HEK293 (cell line): ENCODE results near the gene ZP4.

Experiments used
- GFI1B ChIP-seq: fragments of 450-650 bp; formaldehyde crosslinking; IDR thresholded peaks from 2 replicates; pipeline ENCODE4 v1.5.1; 2016; ENCODE audit warnings: missing biosample characterization, missing genetic modification characterization
- GLIS1 ChIP-seq: fragments of 450-650 bp; formaldehyde crosslinking; IDR thresholded peaks from 2 replicates; pipeline ENCODE4 v1.5.1; 2016; ENCODE audit warnings: missing biosample characterization, missing genetic modification characterization
- KLF1 ChIP-seq: fragments of 450-650 bp; formaldehyde crosslinking; IDR thresholded peaks from 2 replicates; pipeline ENCODE4 v1.5.1; 2016; ENCODE audit warnings: missing biosample characterization, missing genetic modification characterization
- KLF10 ChIP-seq: fragments of 450-650 bp; IDR thresholded peaks from 2 replicates; pipeline ENCODE4 v1.5.1; 2018; ENCODE audit warnings: missing biosample characterization, mild to moderate bottlenecking, missing genetic modification characterization
- KLF9 ChIP-seq: fragments of 450-650 bp; formaldehyde crosslinking; IDR thresholded peaks from 2 replicates; pipeline ENCODE4 v1.5.1; 2016; ENCODE audit warnings: missing biosample characterization, missing genetic modification characterization, low read depth
- OSR2 ChIP-seq: fragments of 450-650 bp; formaldehyde crosslinking; IDR thresholded peaks from 2 replicates; pipeline ENCODE4 v1.5.1; 2016; ENCODE audit warnings: missing biosample characterization, missing genetic modification characterization
- RBAK ChIP-seq: fragments of 450-650 bp; formaldehyde crosslinking; IDR thresholded peaks from 2 replicates; pipeline ENCODE4 v1.5.1; 2016; ENCODE audit warnings: missing biosample characterization, missing genetic modification characterization
- REPIN1 ChIP-seq: fragments of 450-650 bp; formaldehyde crosslinking; IDR thresholded peaks from 2 replicates; pipeline ENCODE4 v1.5.1; 2017; ENCODE audit warnings: missing biosample characterization, missing genetic modification characterization, low read depth
- SALL2 ChIP-seq: fragments of 450-650 bp; formaldehyde crosslinking; IDR thresholded peaks from 2 replicates; pipeline ENCODE4 v1.5.0; 2017; ENCODE audit warnings: missing biosample characterization, mild to moderate bottlenecking, missing genetic modification characterization, borderline replicate concordance
- TCF7L2 ChIP-seq: IDR thresholded peaks from 2 replicates; pipeline ENCODE4 v1.6.1; 2011; ENCODE audit warnings: low read depth, mild to moderate bottlenecking, inconsistent platforms, low read length, moderate library complexity, borderline replicate concordance
- ZBTB1 ChIP-seq: fragments of 450-650 bp; formaldehyde crosslinking; IDR thresholded peaks from 2 replicates; pipeline ENCODE4 v1.5.1; 2016; ENCODE audit warnings: missing biosample characterization, missing genetic modification characterization
- ZBTB7A ChIP-seq: fragments of 450-650 bp; formaldehyde crosslinking; IDR thresholded peaks from 2 replicates; pipeline ENCODE4 v1.5.1; 2016; ENCODE audit warnings: low read depth, missing biosample characterization, missing genetic modification characterization
- ZFP3 ChIP-seq: fragments of 450-650 bp; formaldehyde crosslinking; IDR thresholded peaks from 2 replicates; pipeline ENCODE4 v1.5.1; 2016; ENCODE audit warnings: low read depth, missing biosample characterization, missing genetic modification characterization
- ZNF239 ChIP-seq: fragments of 450-650 bp; formaldehyde crosslinking; IDR thresholded peaks from 2 replicates; pipeline ENCODE4 v1.5.1; 2016; ENCODE audit warnings: missing biosample characterization, missing genetic modification characterization
- ZNF302 ChIP-seq: fragments of 450-650 bp; formaldehyde crosslinking; IDR thresholded peaks from 2 replicates; pipeline ENCODE4 v1.5.1; 2016; ENCODE audit warnings: missing biosample characterization, missing genetic modification characterization, low read depth
- ZNF324 ChIP-seq: fragments of 450-650 bp; formaldehyde crosslinking; IDR thresholded peaks from 2 replicates; pipeline ENCODE4 v1.5.1; 2016; ENCODE audit warnings: missing biosample characterization, missing genetic modification characterization
- ZNF341 ChIP-seq: fragments of 450-650 bp; formaldehyde crosslinking; IDR thresholded peaks from 2 replicates; pipeline ENCODE4; 2016; ENCODE audit warnings: low read depth, missing biosample characterization, missing genetic modification characterization
- ZNF366 ChIP-seq: fragments of 450-650 bp; formaldehyde crosslinking; conservative IDR thresholded peaks from 2 replicates; pipeline ENCODE4 v1.5.1; 2016; ENCODE audit warnings: missing biosample characterization, missing genetic modification characterization
- ZNF555 ChIP-seq: fragments of 450-650 bp; formaldehyde crosslinking; conservative IDR thresholded peaks from 2 replicates; pipeline ENCODE4 v1.5.1; 2017; ENCODE audit warnings: missing biosample characterization, mild to moderate bottlenecking, missing genetic modification characterization, inconsistent platforms
- ZNF558 ChIP-seq: fragments of 450-650 bp; formaldehyde crosslinking; IDR thresholded peaks from 2 replicates; pipeline ENCODE4 v1.5.1; 2016; ENCODE audit warnings: missing biosample characterization, missing genetic modification characterization
- ZNF560 ChIP-seq: fragments of 450-650 bp; formaldehyde crosslinking; IDR thresholded peaks from 2 replicates; pipeline ENCODE4 v1.5.1; 2017; ENCODE audit warnings: missing biosample characterization, missing genetic modification characterization, borderline replicate concordance
- ZNF623 ChIP-seq: fragments of 450-650 bp; formaldehyde crosslinking; IDR thresholded peaks from 2 replicates; pipeline ENCODE4 v1.5.1; 2016; ENCODE audit warnings: missing biosample characterization, missing genetic modification characterization
- ZNF654 ChIP-seq: fragments of 450-650 bp; formaldehyde crosslinking; IDR thresholded peaks from 2 replicates; pipeline ENCODE4 v1.5.1; 2016; ENCODE audit warnings: low read depth, missing biosample characterization, missing genetic modification characterization
- ZNF660 ChIP-seq: fragments of 450-650 bp; IDR thresholded peaks from 2 replicates; pipeline ENCODE4 v1.5.1; 2018; ENCODE audit warnings: missing biosample characterization, mild to moderate bottlenecking, missing genetic modification characterization
- ZNF776 ChIP-seq: fragments of 450-650 bp; formaldehyde crosslinking; IDR thresholded peaks from 2 replicates; pipeline ENCODE4 v1.5.0; 2017; ENCODE audit warnings: missing biosample characterization, missing genetic modification characterization, borderline replicate concordance
- ZNF843 ChIP-seq: fragments of 450-650 bp; formaldehyde crosslinking; IDR thresholded peaks from 2 replicates; pipeline ENCODE4 v1.5.1; 2016; ENCODE audit warnings: missing biosample characterization, missing genetic modification characterization
- ZSCAN16 ChIP-seq: fragments of 450-650 bp; formaldehyde crosslinking; IDR thresholded peaks from 2 replicates; pipeline ENCODE4 v1.5.1; 2016; ENCODE audit warnings: missing biosample characterization, missing genetic modification characterization
- ZSCAN23 ChIP-seq: fragments of 450-650 bp; formaldehyde crosslinking; IDR thresholded peaks from 2 replicates; pipeline ENCODE4 v1.5.1; 2016; ENCODE audit warnings: missing biosample characterization, missing genetic modification characterization
- TF ChIP-seq, protein P1 (sequence below): fragments of 450-650 bp; formaldehyde crosslinking; IDR thresholded peaks from 2 replicates; pipeline ENCODE4 v1.5.1; 2016; ENCODE audit warnings: missing biosample characterization, missing genetic modification characterization
- TF ChIP-seq, protein P2 (sequence below): fragments of 450-650 bp; formaldehyde crosslinking; IDR thresholded peaks from 2 replicates; pipeline ENCODE4 v1.5.1; 2017; ENCODE audit warnings: missing biosample characterization, missing genetic modification characterization
- TF ChIP-seq, protein P3 (sequence below): fragments of 450-650 bp; formaldehyde crosslinking; IDR thresholded peaks from 2 replicates; pipeline ENCODE4 v1.5.1; 2016; ENCODE audit warnings: missing biosample characterization, missing genetic modification characterization
- TF ChIP-seq, protein P4 (sequence below): fragments of 450-650 bp; formaldehyde crosslinking; IDR thresholded peaks from 2 replicates; pipeline ENCODE4 v1.5.1; 2017; ENCODE audit warnings: missing biosample characterization, missing genetic modification characterization

ZP4 gene

DNA sequence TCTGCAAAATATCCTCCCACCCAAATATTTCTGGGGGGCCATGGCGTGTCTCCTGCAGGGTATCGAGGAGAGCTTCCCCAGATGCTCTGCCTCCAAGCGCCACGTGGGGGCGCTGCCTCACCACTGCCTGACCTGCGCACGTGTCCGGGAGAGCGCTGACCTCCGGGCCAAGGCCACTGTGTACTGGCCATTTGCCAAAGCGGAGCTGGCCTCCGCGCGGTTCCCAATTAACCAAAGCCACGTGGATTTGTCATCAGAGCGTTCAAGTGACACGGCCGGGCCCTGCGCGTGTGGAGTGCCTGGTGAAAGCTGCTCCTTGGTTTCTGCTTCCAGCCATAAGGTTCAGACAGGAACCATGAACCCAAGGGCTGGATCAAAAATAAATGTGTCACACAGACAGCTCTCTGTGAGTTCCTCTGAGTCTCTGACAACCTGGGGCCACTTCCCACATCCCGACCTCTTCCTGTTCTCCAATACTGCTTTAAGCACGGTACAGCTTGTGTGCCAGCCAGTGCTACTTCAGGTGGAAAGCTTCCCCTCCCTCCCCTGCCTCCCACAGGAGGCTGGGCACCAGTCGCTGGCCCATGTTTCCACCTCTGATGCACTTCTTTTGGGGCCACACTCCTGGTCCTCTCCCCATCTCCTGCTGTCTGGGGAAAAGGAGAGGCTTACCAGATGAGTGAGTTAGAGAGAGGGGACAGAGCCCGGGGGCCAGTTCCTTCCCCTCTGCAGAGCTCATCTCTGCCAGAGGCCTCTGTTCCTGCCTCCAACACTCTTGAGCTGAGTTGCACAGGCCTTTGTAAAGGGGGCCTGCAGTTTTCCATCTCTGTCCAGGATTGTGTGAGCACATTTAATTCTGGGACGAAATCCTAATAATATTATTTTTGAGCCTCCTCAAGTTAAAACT lies 26.1 kb downstream of the ZP4 start (continued):
- no peak for TF ChIP-seq ZNF366
- no peak for TF ChIP-seq ZNF623
- TF ChIP-seq KLF10 (tag by site-specific recombination): no peak
- no peak for TF ChIP-seq ZNF341 (tag by site-specific recombination)
- TF ChIP-seq ZBTB7A (tag by site-specific recombination): no peak
- TF ChIP-seq, protein P1, sequence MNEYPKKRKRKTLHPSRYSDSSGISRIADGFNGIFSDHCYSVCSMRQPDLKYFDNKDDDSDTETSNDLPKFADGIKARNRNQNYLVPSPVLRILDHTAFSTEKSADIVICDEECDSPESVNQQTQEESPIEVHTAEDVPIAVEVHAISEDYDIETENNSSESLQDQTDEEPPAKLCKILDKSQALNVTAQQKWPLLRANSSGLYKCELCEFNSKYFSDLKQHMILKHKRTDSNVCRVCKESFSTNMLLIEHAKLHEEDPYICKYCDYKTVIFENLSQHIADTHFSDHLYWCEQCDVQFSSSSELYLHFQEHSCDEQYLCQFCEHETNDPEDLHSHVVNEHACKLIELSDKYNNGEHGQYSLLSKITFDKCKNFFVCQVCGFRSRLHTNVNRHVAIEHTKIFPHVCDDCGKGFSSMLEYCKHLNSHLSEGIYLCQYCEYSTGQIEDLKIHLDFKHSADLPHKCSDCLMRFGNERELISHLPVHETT (tag by site-specific recombination): no peak
- no peak for TF ChIP-seq SALL2 (tag by site-specific recombination)
- peak; percentile 52 for TF ChIP-seq ZNF843 (tag by site-specific recombination)
- no peak for TF ChIP-seq REPIN1
- TF ChIP-seq KLF9 (tag by site-specific recombination): no peak
- no peak for TF ChIP-seq RBAK
- TF ChIP-seq ZBTB1 (tag by site-specific recombination): no peak
- TF ChIP-seq ZNF558 (tag by site-specific recombination): no peak
- TF ChIP-seq ZNF302 (tag by site-specific recombination): no peak
- no peak for TF ChIP-seq OSR2 (tag by site-specific recombination)
- TF ChIP-seq GLIS1 (tag by site-specific recombination): peak; percentile 77
- no peak for TF ChIP-seq ZNF555
- no peak for TF ChIP-seq ZSCAN16 (tag by site-specific recombination)
- TF ChIP-seq, protein P2, sequence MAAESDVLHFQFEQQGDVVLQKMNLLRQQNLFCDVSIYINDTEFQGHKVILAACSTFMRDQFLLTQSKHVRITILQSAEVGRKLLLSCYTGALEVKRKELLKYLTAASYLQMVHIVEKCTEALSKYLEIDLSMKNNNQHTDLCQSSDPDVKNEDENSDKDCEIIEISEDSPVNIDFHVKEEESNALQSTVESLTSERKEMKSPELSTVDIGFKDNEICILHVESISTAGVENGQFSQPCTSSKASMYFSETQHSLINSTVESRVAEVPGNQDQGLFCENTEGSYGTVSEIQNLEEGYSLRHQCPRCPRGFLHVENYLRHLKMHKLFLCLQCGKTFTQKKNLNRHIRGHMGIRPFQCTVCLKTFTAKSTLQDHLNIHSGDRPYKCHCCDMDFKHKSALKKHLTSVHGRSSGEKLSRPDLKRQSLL (tag by site-specific recombination): no peak
- no peak for TF ChIP-seq KLF1 (tag by site-specific recombination)
- no peak for TF ChIP-seq ZFP3
- TF ChIP-seq GFI1B: no peak
- TF ChIP-seq ZNF654: peak; percentile 80
- TF ChIP-seq, protein P3, sequence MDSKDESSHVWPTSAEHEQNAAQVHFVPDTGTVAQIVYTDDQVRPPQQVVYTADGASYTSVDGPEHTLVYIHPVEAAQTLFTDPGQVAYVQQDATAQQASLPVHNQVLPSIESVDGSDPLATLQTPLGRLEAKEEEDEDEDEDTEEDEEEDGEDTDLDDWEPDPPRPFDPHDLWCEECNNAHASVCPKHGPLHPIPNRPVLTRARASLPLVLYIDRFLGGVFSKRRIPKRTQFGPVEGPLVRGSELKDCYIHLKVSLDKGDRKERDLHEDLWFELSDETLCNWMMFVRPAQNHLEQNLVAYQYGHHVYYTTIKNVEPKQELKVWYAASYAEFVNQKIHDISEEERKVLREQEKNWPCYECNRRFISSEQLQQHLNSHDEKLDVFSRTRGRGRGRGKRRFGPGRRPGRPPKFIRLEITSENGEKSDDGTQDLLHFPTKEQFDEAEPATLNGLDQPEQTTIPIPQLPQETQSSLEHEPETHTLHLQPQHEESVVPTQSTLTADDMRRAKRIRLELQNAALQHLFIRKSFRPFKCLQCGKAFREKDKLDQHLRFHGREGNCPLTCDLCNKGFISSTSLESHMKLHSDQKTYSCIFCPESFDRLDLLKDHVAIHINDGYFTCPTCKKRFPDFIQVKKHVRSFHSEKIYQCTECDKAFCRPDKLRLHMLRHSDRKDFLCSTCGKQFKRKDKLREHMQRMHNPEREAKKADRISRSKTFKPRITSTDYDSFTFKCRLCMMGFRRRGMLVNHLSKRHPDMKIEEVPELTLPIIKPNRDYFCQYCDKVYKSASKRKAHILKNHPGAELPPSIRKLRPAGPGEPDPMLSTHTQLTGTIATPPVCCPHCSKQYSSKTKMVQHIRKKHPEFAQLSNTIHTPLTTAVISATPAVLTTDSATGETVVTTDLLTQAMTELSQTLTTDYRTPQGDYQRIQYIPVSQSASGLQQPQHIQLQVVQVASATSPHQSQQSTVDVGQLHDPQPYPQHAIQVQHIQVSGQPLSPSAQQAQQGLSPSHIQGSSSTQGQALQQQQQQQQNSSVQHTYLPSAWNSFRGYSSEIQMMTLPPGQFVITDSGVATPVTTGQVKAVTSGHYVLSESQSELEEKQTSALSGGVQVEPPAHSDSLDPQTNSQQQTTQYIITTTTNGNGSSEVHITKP (tag by site-specific recombination): no peak
- TF ChIP-seq ZNF324: no peak
- no peak for TF ChIP-seq TCF7L2
- TF ChIP-seq ZSCAN23 (tag by site-specific recombination): no peak
- TF ChIP-seq ZNF560 (tag by site-specific recombination): no peak
- TF ChIP-seq ZNF660 (tag by site-specific recombination): peak; percentile 95
- no peak for TF ChIP-seq ZNF239
- TF ChIP-seq, protein P4, sequence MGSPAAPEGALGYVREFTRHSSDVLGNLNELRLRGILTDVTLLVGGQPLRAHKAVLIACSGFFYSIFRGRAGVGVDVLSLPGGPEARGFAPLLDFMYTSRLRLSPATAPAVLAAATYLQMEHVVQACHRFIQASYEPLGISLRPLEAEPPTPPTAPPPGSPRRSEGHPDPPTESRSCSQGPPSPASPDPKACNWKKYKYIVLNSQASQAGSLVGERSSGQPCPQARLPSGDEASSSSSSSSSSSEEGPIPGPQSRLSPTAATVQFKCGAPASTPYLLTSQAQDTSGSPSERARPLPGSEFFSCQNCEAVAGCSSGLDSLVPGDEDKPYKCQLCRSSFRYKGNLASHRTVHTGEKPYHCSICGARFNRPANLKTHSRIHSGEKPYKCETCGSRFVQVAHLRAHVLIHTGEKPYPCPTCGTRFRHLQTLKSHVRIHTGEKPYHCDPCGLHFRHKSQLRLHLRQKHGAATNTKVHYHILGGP (tag by site-specific recombination): no peak
- no peak for TF ChIP-seq ZNF776
